Left forelimb (tissue), 1 donor: ENCODE measurements around the gene RRAS.

Experiments
- DNase-seq: peaks from one replicate; pipeline ENCODE4 v3.0.0-alpha.2; 2018; ENCODE audit warnings: low spot score

The RRAS gene

DNA sequence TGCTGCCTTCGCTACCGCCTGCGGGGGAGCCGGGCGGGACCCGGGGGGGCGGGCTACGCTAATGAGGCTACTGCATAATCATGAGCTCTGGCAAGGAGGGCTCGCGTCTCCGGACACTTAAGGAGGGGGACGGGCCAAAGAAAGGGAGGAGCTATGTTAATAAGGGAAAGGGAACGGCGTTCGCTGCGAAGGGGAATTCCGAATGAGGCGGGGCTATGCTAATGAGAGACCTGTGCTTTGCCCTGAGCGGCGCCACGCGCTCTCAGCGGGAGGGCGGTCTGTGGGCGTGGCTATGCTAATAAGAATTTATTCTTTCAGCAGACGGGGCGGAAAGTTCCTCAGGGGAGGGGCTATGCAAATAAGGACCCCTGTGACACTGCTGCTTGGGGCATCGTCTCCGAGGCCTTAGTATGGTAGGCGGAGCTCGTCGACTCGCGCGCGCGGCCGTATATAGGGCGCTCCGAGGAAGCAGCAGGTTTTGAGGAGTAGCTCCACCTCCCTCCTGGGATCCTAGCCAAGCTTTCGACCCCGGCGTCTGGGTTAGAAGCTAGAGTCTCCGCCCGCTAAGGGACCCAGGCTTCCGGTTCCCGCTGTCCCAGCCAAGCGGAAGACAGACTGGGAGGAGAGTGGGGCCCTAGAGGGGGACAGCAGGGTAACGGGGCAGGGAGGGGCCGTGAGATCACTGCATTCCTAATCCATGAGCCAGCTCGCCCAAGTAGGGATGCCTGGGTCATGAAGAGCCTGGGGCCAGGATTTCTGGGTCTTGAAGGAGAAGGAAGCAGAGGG is at the start of gene RRAS:
RRAS (minus strand) TSS at position 31 of the 786 bp plus-strand sequence. CDS start 45 bp downstream, outside the sequence.
- DNase-seq: peak; percentile 98

- DNase-seq: no peak
Observed at GRCh38 chr19:49689133-49690078, 49.5 kb upstream of the RRAS start, which contains the start of gene ADM5. Gene ADM5, plus strand, starts transcription at chr19:49689594. Its CDS starts 244 bp downstream, at chr19:49689838.

GRCh38 chr19:49688531-49689132 is 48.7 kb upstream of the RRAS start:
- no peak for DNase-seq

GRCh38 chr19:49687566-49688316 is 47.8 kb upstream of the RRAS start:
- DNase-seq: no peak

- DNase-seq: no peak
Observed at GRCh38 chr19:49687150-49687549, 47.2 kb upstream of the RRAS start.

DNA sequence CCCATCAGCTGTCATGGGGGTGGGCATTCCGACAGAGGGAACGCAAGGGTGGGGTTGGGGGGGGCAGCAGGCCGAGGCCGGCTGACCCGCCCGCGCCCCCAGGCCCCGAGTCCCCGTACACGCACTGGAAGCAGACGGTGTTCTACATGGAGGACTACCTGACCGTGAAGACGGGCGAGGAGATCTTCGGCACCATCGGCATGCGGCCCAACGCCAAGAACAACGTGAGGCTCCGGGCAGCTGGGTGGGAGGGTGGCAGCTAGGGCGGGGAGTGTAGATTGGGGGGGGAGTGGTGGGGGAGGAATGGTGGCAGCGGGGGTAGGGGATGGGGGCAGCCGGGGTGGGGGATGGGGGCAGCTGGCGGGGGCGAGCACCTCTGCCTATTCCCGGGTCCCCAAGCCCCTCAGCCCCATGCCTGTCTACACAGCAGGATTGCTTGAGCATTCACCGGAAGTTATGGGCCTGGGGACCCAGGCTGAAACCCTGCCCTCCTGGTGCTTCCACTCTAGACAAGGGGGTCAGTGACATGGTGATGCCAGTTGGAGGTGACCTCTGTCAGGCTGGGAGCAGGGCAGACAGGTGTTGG is 46.7 kb upstream of the RRAS start:
- DNase-seq: no peak

- no peak for DNase-seq
Observed at GRCh38 chr19:49685845-49686332, 45.9 kb upstream of the RRAS start.

DNA sequence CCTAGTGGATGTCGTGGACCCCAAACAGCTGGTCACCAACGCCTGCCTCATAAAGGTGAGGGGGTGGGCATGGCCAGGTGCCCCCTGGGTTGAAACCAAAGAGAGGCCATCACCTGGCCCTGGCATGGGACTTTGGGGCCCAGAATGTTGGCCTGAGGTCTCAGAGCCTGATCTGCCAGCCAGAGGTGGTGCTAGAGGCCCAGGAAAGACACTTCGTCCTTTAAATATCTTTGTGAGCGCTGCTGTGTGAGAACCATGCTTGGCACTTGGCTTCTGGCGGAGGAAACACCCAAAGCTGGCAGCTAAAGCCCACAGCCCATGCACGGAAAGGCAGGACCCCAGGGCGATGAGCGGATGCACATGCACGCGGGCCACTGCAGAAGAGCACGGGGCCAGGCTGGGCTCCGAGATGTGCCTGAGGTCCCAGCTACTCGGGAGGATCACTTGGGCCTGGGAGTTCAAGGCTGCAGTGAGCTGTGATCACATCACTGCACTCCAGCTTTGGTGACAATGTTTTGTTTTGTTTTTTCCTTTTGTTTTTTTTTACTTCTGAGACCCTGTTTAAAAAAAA is 45.1 kb upstream of the RRAS start:
- DNase-seq: no peak

DNA sequence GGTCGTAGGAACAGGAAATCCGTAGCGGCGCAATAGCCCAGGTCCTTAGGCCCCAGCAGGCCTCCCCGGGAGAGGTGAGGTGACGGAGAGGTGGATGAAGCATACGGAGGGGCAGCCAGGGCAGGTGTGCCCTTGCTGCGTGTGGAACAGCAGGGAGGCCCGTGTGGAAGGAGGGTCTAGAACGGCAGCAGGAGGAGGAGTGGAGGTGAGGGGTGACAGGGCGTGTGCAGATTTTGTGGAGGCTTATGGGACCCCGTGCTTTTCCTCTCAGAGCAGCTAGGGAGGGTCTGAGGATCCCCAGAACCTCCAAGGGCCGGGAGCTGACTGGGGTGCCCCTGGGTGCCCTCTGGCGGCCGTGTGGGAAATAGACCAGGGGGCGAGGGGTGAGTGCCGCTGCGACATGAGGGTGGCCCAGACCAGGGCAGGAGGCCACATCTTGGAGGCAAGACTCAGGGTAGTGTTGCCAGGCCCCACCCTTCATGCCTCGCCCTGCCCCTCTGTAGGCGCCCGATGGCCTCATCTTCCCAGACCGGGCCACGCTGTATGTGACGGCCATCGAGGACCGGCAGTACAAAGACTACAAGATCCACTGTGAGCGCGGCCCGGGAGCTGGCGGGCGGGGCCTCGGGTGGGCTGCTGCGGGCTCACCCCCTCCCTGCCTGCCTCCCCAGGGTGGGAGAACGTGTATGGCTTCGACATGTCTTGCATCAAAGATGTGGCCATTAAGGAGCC is 44.5 kb upstream of the RRAS start:
- DNase-seq: no peak

DNA sequence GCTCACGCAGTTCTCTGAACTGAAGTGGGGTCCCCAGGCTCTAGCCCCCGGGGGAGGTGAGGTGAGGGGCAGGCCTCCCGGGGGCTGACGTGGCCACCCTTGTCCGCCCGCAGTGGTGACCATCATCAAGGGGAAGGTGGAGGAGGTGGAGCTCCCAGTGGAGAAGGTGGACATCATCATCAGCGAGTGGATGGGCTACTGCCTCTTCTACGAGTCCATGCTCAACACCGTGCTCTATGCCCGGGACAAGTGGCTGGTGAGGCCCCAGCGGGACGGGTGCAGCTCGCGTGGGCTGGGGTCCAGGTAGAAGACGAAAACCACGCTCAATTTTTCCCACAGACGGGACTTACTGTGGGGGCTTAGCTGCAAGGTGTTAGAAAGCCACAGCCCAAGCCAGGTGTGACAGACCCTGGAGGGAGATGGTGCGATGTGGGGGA is 43.9 kb upstream of the RRAS start:
- DNase-seq: no peak

GRCh38 chr19:49682274-49682673 is 42.3 kb upstream of the RRAS start:
- no peak for DNase-seq

- no peak for DNase-seq
Observed at GRCh38 chr19:49681830-49682229, 41.9 kb upstream of the RRAS start.

DNA sequence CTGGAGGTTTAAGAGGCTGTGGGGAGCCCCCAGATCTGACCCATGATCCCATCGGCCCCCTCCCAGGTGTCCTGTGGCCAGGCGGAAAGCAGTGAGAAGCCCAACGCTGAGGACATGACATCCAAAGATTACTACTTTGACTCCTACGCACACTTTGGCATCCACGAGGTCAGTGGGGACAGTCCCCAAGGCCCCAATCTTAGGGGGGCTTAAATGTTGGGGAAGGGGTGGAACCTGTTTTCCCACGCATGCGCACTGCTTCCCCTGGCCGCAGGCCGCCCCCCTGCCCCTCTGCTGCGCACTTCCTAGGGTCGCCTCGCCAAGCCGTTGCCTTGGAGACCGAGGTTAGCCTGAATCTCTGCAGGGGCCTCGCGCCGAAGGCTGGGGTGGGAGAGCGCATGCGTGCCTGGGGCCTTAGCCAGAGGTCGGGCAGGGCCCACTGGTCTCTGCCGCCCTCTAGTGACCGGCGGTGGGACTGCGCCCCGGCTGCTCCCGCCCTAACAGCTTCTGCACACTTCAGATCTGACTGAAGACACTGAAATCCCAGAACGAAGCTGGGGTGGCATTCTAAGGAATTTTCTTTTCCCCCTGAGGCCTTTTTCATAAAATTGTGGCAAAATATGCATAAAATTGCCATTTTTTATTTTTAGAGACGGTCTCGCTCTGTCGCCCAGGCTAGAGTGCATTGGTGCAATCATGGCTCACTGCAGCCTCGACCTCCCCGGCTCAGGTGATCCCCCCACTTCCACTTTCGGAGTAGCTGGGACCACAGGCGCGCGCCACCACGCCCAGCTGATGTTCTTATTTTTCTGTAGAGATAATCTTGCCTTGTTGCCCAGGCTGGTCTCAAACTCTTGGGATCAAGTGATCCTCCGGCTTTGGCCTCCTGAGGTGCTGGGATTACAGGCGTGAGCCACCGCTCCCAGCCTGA is 40.7 kb upstream of the RRAS start:
- peak; percentile 97 for DNase-seq

- no peak for DNase-seq
Observed at GRCh38 chr19:49679771-49680413, 39.9 kb upstream of the RRAS start.

DNA sequence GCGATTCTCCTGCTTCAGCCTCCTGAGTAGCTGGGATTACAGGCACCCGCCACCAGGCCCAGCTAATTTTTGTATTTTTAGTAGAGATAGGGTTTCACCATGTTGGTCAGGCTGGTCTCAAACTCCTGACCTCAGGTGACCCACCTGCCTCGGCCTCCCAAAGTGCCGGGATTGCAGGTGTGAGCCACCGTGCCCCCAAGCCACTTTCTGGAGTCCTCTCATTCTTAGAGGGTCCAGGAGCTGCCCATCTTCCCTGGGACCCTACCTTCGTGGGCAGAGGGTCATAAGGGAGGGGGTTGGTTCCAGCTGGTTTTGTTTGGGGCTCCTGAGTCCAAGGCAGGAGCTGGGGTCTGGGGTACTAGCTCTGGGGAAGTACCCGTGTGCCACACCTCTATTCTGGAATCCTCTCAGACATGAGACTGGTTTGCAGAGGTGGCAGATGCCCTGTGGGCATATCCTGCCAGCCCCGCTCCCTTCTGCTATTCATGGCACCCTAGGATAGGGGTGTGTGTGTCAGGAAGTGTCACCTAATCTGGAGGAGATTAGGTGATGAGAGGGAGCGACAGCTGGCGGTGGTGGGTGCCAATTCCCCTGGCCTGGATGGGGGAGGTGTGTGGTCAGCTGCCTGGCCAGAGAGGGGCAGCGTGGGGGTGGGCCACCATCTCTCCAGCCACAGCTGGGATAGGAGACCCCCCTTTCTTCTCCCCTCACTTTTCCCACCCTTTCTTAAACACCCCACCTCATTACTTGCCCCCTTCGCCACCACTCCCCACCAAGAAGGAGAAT is 39.2 kb upstream of the RRAS start:
- DNase-seq: no peak

DNA sequence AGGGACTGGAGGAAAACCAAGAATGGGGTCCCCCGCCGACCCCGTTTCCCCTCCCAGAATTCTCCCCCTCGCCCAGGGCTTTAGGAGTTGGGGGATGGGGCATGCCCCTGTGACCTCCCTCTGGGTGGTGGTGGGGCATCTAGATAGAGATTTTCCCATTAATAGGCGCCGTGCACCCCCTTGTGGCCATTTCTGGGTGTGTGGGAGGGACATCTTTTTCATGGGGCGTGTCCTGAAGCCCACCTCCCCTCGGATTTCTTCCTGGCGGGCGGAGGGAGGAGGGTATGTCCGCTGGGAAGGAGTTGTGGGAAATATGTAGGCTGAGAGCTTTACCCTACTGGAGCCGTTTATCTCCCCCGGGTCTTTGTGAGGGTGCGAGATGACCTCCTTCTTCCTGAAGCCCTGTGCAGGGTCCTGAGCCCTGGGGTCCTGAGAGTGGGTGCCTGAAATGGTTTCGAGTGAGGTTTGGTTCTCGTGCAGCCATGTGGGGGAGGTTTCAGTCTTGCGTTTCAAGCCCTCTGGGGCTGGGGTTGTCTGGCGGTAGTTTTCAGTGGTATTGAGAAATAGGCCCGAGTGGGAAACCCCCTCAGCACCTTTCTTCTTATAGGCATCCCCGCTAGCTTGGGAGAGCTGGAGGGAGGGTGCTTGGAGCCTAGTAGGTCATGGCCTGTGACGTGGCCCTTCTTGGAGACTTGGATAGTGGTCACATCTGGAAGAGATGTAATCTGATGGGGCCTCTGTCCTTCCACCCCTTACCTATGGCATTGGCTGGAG is 38.1 kb upstream of the RRAS start:
- peak; percentile 85 for DNase-seq
